ENCODE data around the gene CDH2. TPM values are rescaled to one million over a fixed set of nuclear protein-coding genes. Genes with fewer than 3 reads are reported as not detected.

CDH2 gene
- polyA plus RNA-seq, 6 donors from 2014 or later: not detected

DNA sequence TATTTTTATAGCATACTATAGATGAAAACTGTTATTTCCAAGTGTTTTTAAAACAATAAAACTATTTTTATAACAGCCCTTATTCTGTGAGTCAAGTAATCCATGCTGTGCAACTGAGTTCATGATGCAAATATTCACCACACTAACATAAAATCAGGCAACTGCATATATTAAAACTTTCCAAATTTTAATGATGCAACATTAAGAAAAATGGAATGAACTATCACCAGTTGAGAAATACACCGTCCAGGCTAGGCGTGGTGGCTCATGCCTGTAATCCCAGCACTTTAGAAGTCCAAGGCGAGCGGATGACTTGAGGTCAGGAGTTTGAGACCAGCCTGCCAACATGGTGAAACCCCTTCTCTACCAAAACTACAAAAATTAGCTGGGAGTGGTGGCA is 114.5 kb downstream of the CDH2 start:
- no peak for DNase-seq
- no peak for ATAC-seq (ENCODE audit: low read depth in 2 of 2)
- no peaks in the 10 kb centered on the region for H3K36me3 Mint-ChIP-seq
- peaks cover 0 to 9% (median 3%) of the 10 kb centered on the region in 7 donors for H3K9me3 Mint-ChIP-seq
- H3K4me1 Mint-ChIP-seq: no peaks in the 10 kb centered on the region
- H3K4me3 Mint-ChIP-seq: no peak overlapping the region
- H3K27me3 Mint-ChIP-seq: no peaks in the 10 kb centered on the region
- no peak overlapping the region for H3K27ac Mint-ChIP-seq

DNA sequence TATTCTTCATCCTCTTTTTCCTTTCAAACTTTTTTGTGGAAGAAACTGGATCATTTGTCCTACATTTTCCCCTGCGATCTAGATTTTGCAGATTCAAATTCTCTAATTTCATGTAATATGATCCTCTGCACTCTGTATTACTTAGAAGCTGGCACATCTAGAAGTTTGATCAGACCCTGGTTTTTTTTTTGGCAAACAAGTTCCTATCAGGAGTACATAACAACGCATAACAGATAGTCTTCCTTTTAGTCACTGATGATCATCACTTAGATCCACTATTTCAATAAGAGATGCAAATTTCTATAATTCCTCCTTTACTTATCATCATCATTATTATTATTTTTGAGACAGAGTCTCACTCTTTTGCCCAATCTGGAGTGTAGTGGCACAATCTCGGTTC is 117.1 kb downstream of the CDH2 start:
- no peaks in the 10 kb centered on the region for H3K4me1 Mint-ChIP-seq
- no peak overlapping the region for H3K27ac Mint-ChIP-seq
- DNase-seq (no peak), ATAC-seq (ENCODE audit: low read depth in 2 of 2) (no peak)
- H3K4me3 Mint-ChIP-seq: no peak overlapping the region
- H3K9me3 Mint-ChIP-seq: peaks cover 0 to 7% (median 4%) of the 10 kb centered on the region in 7 donors
- no peaks in the 10 kb centered on the region for H3K27me3 Mint-ChIP-seq
- H3K36me3 Mint-ChIP-seq: no peaks in the 10 kb centered on the region

DNA sequence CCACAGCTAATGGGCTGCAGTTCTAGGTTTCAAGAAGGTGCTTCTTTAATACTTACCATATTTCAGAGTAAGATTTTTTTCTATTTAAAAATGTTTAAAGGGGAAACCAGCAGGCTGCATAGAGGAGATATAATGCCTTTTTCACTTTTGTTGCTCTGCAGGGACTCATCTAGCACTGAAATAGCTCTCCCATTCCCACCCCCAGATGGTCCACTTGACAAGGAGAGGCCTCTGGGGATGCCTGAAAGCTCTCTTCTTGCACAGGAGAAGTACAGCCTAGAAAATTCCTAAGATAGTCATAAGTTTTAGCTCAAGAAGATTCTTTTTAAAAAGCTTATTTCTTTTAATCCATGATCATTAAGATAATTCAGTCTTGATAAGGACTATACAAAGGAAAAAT is 126.4 kb downstream of the CDH2 start:
- no peak for DNase-seq
- no peaks in the 10 kb centered on the region for H3K4me1 Mint-ChIP-seq
- ATAC-seq (ENCODE audit: low read depth in 2 of 2): no peak
- no peak overlapping the region for H3K4me3 Mint-ChIP-seq
- H3K27ac Mint-ChIP-seq: no peak overlapping the region
- no peaks in the 10 kb centered on the region for H3K27me3 Mint-ChIP-seq
- H3K9me3 Mint-ChIP-seq: peaks cover 0 to 4% (median 0%) of the 10 kb centered on the region in 7 donors
- H3K36me3 Mint-ChIP-seq: no peaks in the 10 kb centered on the region

GRCh38 chr18:28048612-28049011 is 128.3 kb downstream of the CDH2 start:
- no peaks in the 10 kb centered on the region for H3K27me3 Mint-ChIP-seq
- ATAC-seq (ENCODE audit: low read depth in 2 of 2) (no peak), DNase-seq (no peak)
- no peak overlapping the region for H3K27ac Mint-ChIP-seq
- H3K4me1 Mint-ChIP-seq: no peaks in the 10 kb centered on the region
- no peaks in the 10 kb centered on the region for H3K36me3 Mint-ChIP-seq
- H3K4me3 Mint-ChIP-seq: no peak overlapping the region
- no peaks in the 10 kb centered on the region for H3K9me3 Mint-ChIP-seq

DNA sequence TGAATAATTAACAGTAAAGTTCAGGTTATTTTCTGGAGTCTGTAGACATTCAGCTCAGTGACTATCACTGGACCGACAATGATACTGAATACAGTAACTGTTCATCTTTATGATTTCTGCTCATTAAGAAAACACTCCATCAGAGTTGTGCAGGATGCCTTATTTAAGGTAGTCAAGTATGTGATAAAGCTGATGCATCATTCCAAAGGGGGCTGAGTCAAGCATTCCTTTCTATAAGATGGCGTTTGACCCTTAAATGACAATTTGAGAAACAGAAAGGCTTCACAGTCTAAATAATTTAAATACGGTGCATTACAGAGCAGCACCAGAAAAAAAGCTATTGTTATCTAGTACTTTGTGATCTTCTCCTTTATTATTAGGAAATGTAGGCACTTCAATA is 131.1 kb downstream of the CDH2 start:
- Mint-ChIP-seq H3K27me3 (no peaks in the 10 kb centered on the region), H3K9me3 (no peaks in the 10 kb centered on the region), H3K4me1 (no peaks in the 10 kb centered on the region), H3K36me3 (no peaks in the 10 kb centered on the region), H3K4me3 (no peak overlapping the region), H3K27ac (no peak overlapping the region)
- ATAC-seq (ENCODE audit: low read depth in 2 of 2): no peak
- DNase-seq: no peak

- H3K36me3 Mint-ChIP-seq: no peaks in the 10 kb centered on the region
- no peaks in the 10 kb centered on the region for H3K27me3 Mint-ChIP-seq
- H3K4me3 Mint-ChIP-seq: no peak overlapping the region
- DNase-seq (no peak), ATAC-seq (ENCODE audit: low read depth in 2 of 2) (no peak)
- no peaks in the 10 kb centered on the region for H3K9me3 Mint-ChIP-seq
- no peaks in the 10 kb centered on the region for H3K4me1 Mint-ChIP-seq
- no peak overlapping the region for H3K27ac Mint-ChIP-seq
These were observed 131.6 kb downstream of the CDH2 start for GRCh38 chr18:28045176-28045810.

- H3K27me3 Mint-ChIP-seq: no peaks in the 10 kb centered on the region
- DNase-seq: no peak
- no peak overlapping the region for H3K27ac Mint-ChIP-seq
- H3K4me1 Mint-ChIP-seq: no peaks in the 10 kb centered on the region
- H3K9me3 Mint-ChIP-seq: no peaks in the 10 kb centered on the region
- no peak overlapping the region for H3K4me3 Mint-ChIP-seq
- no peaks in the 10 kb centered on the region for H3K36me3 Mint-ChIP-seq
- ATAC-seq (ENCODE audit: low read depth in 2 of 2): no peak
These were observed 132.9 kb downstream of the CDH2 start for GRCh38 chr18:28044036-28044435.

DNA sequence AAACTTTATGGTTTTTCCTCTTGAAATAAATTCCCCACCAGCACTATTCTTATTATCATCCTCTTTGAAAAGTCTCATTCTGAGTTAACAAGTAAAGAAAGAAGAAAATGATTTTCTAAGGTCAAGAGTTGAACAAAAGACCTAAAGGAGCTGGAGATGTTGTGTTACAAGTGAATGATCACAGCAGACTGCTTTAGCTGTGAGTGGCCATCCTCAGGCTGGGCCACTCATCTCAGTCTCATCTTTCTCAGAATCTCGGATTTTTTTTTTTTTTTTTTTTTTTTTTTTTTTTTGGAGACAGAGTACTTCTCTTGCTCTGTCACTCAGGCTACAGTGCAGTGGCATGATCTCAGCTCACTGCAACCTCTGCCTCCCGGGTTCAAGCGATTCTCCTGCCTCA is 133.3 kb downstream of the CDH2 start:
- ATAC-seq (ENCODE audit: low read depth in 2 of 2) (no peak), DNase-seq (no peak)
- Mint-ChIP-seq H3K9me3 (no peaks in the 10 kb centered on the region), H3K4me3 (no peak overlapping the region), H3K4me1 (no peaks in the 10 kb centered on the region), H3K27me3 (no peaks in the 10 kb centered on the region), H3K36me3 (no peaks in the 10 kb centered on the region), H3K27ac (no peak overlapping the region)

- Mint-ChIP-seq H3K27me3 (no peaks in the 10 kb centered on the region), H3K27ac (no peak overlapping the region), H3K9me3 (no peaks in the 10 kb centered on the region)
These were observed 135.6 kb downstream of the CDH2 start for GRCh38 chr18:28041366-28041765.

GRCh38 chr18:28040716-28041115 is 136.2 kb downstream of the CDH2 start:
- Mint-ChIP-seq H3K9me3 (no peaks in the 10 kb centered on the region), H3K27ac (no peak overlapping the region), H3K4me1 (no peaks in the 10 kb centered on the region), H3K4me3 (no peak overlapping the region), H3K27me3 (no peaks in the 10 kb centered on the region), H3K36me3 (no peaks in the 10 kb centered on the region)
- no peak for DNase-seq
- no peak for ATAC-seq (ENCODE audit: low read depth in 2 of 2)

More at GRCh38 chr18:28041366-28041765, 135.6 kb downstream of the CDH2 start:
- Mint-ChIP-seq H3K36me3 (no peaks in the 10 kb centered on the region), H3K4me3 (no peak overlapping the region), H3K4me1 (no peaks in the 10 kb centered on the region)
- DNase-seq (no peak), ATAC-seq (ENCODE audit: low read depth in 2 of 2) (no peak)

GRCh38 chr18:28040211-28040610 is 136.7 kb downstream of the CDH2 start:
- Mint-ChIP-seq H3K9me3 (no peaks in the 10 kb centered on the region), H3K27me3 (no peaks in the 10 kb centered on the region), H3K27ac (no peak overlapping the region), H3K4me3 (no peak overlapping the region), H3K4me1 (no peaks in the 10 kb centered on the region), H3K36me3 (no peaks in the 10 kb centered on the region)
- DNase-seq (no peak), ATAC-seq (ENCODE audit: low read depth in 2 of 2) (no peak)

DNA sequence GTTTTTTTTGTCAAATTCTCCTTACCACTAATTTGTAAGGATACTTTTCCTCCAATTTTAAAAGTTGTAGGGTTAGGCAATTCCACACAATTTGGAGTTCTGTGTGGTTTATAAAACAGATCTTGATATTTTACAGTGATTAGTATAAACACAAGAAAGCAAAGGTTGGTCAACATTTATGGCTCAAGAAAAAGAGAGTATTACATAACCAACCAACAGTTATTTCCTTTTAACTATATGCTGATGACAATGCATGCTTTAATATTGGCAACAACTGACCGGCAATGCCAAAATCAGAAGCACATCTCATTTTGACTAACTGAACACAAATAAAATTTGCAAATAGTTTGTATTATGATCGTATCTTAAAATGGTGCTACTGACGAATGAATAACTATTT is 137.2 kb downstream of the CDH2 start:
- Mint-ChIP-seq H3K27me3 (no peaks in the 10 kb centered on the region), H3K4me3 (no peak overlapping the region), H3K9me3 (no peaks in the 10 kb centered on the region), H3K27ac (no peak overlapping the region), H3K4me1 (no peaks in the 10 kb centered on the region), H3K36me3 (no peaks in the 10 kb centered on the region)
- ATAC-seq (ENCODE audit: low read depth in 2 of 2) (no peak), DNase-seq (no peak)

DNA sequence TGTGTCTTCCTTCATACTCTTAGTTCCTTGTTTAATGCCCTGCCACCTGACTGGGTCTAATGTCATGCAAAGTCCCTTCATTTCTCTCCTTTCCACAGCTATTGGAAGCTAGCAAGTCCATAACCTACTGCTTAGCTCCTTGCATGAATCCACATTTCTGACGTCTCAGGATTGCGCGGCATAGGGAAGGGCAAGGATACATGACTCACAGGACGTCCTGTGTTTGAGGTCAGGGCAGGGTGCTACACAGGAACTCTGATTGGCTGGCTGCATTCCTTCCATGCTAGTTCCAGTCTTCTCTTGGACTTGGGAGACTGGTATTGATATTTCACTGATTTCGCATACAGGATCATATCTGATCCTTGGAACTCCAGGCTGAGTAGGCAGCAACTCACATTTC is 137.9 kb downstream of the CDH2 start:
- peak overlapping the region in 1 of 6 donors; percentile 40 for H3K27ac Mint-ChIP-seq
- no peaks in the 10 kb centered on the region for H3K36me3 Mint-ChIP-seq
- ATAC-seq (ENCODE audit: low read depth in 2 of 2): no peak
- no peaks in the 10 kb centered on the region for H3K4me1 Mint-ChIP-seq
- H3K4me3 Mint-ChIP-seq: no peak overlapping the region
- no peak for DNase-seq
- H3K9me3 Mint-ChIP-seq: no peaks in the 10 kb centered on the region
- H3K27me3 Mint-ChIP-seq: no peaks in the 10 kb centered on the region

GRCh38 chr18:28036488-28036887 is 140.4 kb downstream of the CDH2 start:
- Mint-ChIP-seq H3K36me3 (no peaks in the 10 kb centered on the region), H3K27me3 (no peaks in the 10 kb centered on the region), H3K4me1 (no peaks in the 10 kb centered on the region), H3K27ac (no peak overlapping the region), H3K9me3 (no peaks in the 10 kb centered on the region), H3K4me3 (no peak overlapping the region)
- no peak for DNase-seq
- no peak for ATAC-seq (ENCODE audit: low read depth in 2 of 2)

DNA sequence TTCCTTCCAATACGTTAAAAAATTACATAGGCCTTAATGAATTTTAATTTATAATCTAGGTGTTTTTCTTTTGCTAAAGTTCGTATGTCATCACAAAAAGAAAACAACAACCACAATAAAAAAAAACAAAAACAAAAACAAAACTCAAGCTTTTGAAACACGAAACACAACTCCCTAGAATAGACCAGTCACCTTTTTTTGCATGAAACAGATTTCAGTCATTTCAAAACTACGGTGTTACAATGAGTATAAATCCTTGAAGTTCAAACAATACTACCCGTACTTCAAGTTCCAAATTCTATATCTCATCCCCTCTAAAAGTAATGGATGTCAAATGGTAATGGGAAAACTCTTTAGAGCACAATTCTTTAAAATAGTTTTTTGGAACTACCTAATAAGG is 142.4 kb downstream of the CDH2 start:
- Mint-ChIP-seq H3K27me3 (no peaks in the 10 kb centered on the region), H3K9me3 (peaks cover 0 to 5% (median 0%) of the 10 kb centered on the region in 7 donors), H3K36me3 (no peaks in the 10 kb centered on the region), H3K4me3 (no peak overlapping the region), H3K27ac (no peak overlapping the region), H3K4me1 (no peaks in the 10 kb centered on the region)
- ATAC-seq (ENCODE audit: low read depth in 2 of 2): no peak
- DNase-seq: no peak

Data from naive B cell (primary cell).